Adrenal gland (tissue), 12 donors: ENCODE results near the gene HYOU1. TPM values are rescaled to one million over a fixed set of nuclear protein-coding genes. Genes with fewer than 3 reads are reported as not detected.

Source experiments
- DNase-seq, 7 donors: peaks; one replicate each; pipeline ENCODE4 v3.0.0-alpha.2; 2019 to 2020
- H3K27ac ChIP-seq, 5 donors: fragments of 200-600 bp; sonication (generic) in 4 of 5; 1 replicate in 3 of 5; 2 replicates in 2 of 5; pipeline versions ENCODE4 v1.5.1 to v1.8.0; 2016 to 2020; ENCODE audit warnings: mild to moderate bottlenecking in 1 of 5
- H3K27me3 ChIP-seq: fragments of 200-600 bp; 2 replicates; pipeline ENCODE4 v1.8.0; 2021
- H3K36me3 ChIP-seq, 2 donors: fragments of 200-600 bp; replicated peaks in 1 of 2; 1 replicate in 1 of 2; 2 replicates in 1 of 2; pipeline versions ENCODE4 v1.5.1 to v1.8.0; 2018 to 2022
- H3K4me1 ChIP-seq, 2 donors: fragments of 200-600 bp; replicated peaks in 1 of 2; 1 replicate in 1 of 2; 2 replicates in 1 of 2; pipeline versions ENCODE4 v1.5.1 to v1.8.0; 2018 to 2021
- H3K4me3 ChIP-seq, 4 donors: fragments of 200-600 bp; sonication (generic) in 3 of 4; one replicate each; pipeline ENCODE4 v1.5.1; 2016 to 2018
- H3K9me3 ChIP-seq, 3 donors: fragments of 200-600 bp; sonication (generic) in 1 of 3; replicated peaks in 1 of 3; 1 replicate in 2 of 3; 2 replicates in 1 of 3; pipeline versions ENCODE4 v1.5.1 to v1.8.0; 2016 to 2021
- POLR2A ChIP-seq, 2 donors: fragments of 450-650 bp; IDR thresholded peaks; one replicate each; pipeline ENCODE4 v1.6.1; 2017; ENCODE audit warnings: antibody characterized with exemption in 2 of 2, mild to moderate bottlenecking in 2 of 2, moderate library complexity in 1 of 2
- WGBS, 4 donors: extraction: QIAGEN DNeasy Blood & Tissue Kit in 2 of 4; methylation state at CpG; one replicate each; pipeline versions ENCODE4 v1.1.5 to v1.1.7; 2013 to 2017; 5-methylcytosine and 5-hydroxymethylcytosine counted together
- intact Hi-C, 2 donors: fragments of 100-400 bp; cut with DNase I; formaldehyde crosslinking; loops; one replicate each; pipeline versions ENCODE4 v1.14.1 to v1.15.0; 2022 to 2023
- polyA plus RNA-seq, 3 donors: library from polyadenylated mRNA; stranded (reverse); fragments of 200-250 nt in 2 of 3; fragments of 350-450 nt in 1 of 3; fragmentation: Illumina TruSeq in 1 of 3; extraction: RNeasy Lipid Tissue Mini Kit (QIAGEN cat#74804) in 1 of 3; gene quantifications; one replicate each; pipeline ENCODE4 v1.2.3, GENCODE V29; 2013 to 2014
- total RNA-seq, 9 donors: library from RNA; depleted of rRNA in 4 of 9; stranded (reverse); fragments of >200 nt in 4 of 9; fragments of 120-200 nt in 1 of 9; fragmentation: NEBNext Ultra II Directional in 1 of 9; extraction: Animal tissue kit (Norgen Biotek cat#: 25700) in 1 of 9; gene quantifications; one replicate each; pipeline versions ENCODE4 v1.1.0 to v1.2.4, GENCODE V29; 2013 to 2023
- TF ChIP-seq, protein P1 (sequence below), 6 experiments: fragments of 450-650 bp in 4 of 6; fragments of 200-600 bp in 2 of 6; sonication (generic) in 1 of 6; IDR thresholded peaks; 1 replicate in 5 of 6; 2 replicates in 1 of 6; pipeline versions ENCODE4 v1.5.1 to v1.8.0; 2016 to 2021; ENCODE audit warnings: antibody characterized with exemption in 6 of 6, mild to moderate bottlenecking in 2 of 6, moderate library complexity in 1 of 6
- donor health status: healthy with polysubstance abuse.
- donor health status: Bipolar disorder and iron deficiency.
- donor health status: DM: yes; HTN: yes; CAD: no.
- donor health status: DM: no; HTN: no; CAD: no.
- donor health status: DM: no; HTN: no; CAD: no.
- donor health status: DM: yes; HTN: yes; CAD: no.

The HYOU1 gene
- total and polyA plus RNA-seq, 12 donors, result 43.5 to 301 (median 69.3) TPM

DNA sequence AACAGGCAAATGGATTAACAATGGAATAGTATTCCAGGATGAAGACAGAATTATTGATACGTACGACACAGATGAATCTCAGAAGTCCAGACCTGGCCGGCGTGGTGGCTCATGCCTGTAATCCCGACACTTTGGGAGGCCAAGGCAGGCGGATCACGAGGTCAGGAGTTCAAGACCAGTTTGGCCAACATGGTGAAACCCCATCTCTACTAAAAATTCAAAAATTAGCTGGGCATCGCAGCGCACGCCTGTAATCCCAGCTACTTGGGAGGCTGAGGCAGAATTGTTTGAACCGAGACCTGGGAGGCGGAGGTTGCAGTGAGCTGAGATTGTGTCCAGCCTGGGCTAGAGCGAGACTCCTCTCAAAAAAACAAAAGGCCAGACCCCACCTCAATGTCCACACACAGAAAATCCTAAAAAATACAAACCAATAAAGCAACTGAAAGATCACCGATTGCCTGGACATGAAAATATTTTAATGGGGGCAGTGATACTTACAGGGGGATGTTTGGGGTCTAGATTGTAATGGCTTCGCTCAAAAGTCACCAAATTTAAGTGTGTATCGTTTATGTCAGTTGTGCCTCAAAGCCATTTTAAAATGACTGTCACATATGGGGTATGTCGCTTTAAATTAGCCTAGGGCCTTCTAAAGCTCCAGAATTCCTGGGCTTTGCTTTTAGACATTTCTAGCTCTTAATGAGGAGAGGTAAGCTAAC is 42.6 kb downstream of the HYOU1 start:
- Histone ChIP-seq H3K36me3 (peaks cover 0 to 61% of the 10 kb centered on the region in 2 donors), H3K27ac (no peak overlapping the region), H3K4me1 (peaks cover 15 to 19% of the 10 kb centered on the region in 2 donors), H3K9me3 (no peaks in the 10 kb centered on the region), H3K27me3 (no peaks in the 10 kb centered on the region), H3K4me3 (no peak overlapping the region)
- no peak for DNase-seq
- TF ChIP-seq POLR2A (IDR thresholded peaks at IDR 0.05), result no peak
- TF ChIP-seq, protein P1, sequence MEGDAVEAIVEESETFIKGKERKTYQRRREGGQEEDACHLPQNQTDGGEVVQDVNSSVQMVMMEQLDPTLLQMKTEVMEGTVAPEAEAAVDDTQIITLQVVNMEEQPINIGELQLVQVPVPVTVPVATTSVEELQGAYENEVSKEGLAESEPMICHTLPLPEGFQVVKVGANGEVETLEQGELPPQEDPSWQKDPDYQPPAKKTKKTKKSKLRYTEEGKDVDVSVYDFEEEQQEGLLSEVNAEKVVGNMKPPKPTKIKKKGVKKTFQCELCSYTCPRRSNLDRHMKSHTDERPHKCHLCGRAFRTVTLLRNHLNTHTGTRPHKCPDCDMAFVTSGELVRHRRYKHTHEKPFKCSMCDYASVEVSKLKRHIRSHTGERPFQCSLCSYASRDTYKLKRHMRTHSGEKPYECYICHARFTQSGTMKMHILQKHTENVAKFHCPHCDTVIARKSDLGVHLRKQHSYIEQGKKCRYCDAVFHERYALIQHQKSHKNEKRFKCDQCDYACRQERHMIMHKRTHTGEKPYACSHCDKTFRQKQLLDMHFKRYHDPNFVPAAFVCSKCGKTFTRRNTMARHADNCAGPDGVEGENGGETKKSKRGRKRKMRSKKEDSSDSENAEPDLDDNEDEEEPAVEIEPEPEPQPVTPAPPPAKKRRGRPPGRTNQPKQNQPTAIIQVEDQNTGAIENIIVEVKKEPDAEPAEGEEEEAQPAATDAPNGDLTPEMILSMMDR (IDR thresholded peaks at IDR 0.05), result no peak
- intact Hi-C loops, result no loop called here
- WGBS, 4 donors, result 92 to 97% (median 95%) methylated on average over 17 of the region's 17 CpGs

GRCh38 chr11:119012629-119013170 is 44.3 kb downstream of the HYOU1 start:
- Histone ChIP-seq H3K36me3 (peaks cover 0 to 66% of the 10 kb centered on the region in 2 donors), H3K27ac (no peak overlapping the region), H3K9me3 (no peaks in the 10 kb centered on the region), H3K27me3 (no peaks in the 10 kb centered on the region), H3K4me3 (no peak overlapping the region), H3K4me1 (peaks cover 13 to 19% of the 10 kb centered on the region in 2 donors)
- no peak for DNase-seq
- WGBS, 4 donors, result 80 to 86% (median 84%) methylated on average over 3 of the region's 3 CpGs
- intact Hi-C loops, result no loop called here
- TF ChIP-seq POLR2A (IDR thresholded peaks at IDR 0.05), result no peak
- TF ChIP-seq, protein P1 (IDR thresholded peaks at IDR 0.05), result no peak

- Histone ChIP-seq H3K4me1 (peaks cover 4 to 11% of the 10 kb centered on the region in 2 donors), H3K9me3 (no peaks in the 10 kb centered on the region), H3K36me3 (peaks cover 0 to 77% of the 10 kb centered on the region in 2 donors), H3K4me3 (no peak overlapping the region), H3K27me3 (no peaks in the 10 kb centered on the region), H3K27ac (no peak overlapping the region)
- no peak for TF ChIP-seq POLR2A (IDR thresholded peaks at IDR 0.05)
- TF ChIP-seq, protein P1 (IDR thresholded peaks at IDR 0.05), result no peak
- DNase-seq, result no peak
- 81 to 86% (median 85%) methylated on average over 5 to 6 of the region's 6 CpGs for WGBS, 4 donors
- intact Hi-C loops, result no loop called here
Measured at GRCh38 chr11:119011476-119012053, 45.4 kb downstream of the HYOU1 start.

DNA sequence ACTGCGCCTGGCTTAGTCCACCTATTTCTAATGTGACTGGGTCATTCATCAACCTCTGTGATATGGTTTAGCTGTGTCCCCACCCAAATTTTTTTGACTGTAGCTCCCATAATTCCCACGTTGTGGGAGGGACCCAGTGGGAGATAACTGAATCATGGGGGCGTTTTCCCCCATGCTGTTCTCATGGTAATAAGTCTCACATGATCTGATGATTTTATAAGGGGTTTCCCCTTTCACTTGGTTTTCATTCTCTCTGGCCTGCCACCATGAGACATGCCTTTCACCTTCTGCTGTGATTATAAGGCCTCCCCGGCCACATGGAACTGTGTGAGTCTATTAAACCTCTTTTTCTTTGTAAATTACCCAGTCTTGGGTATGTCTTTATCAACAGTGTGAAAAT is 50.3 kb downstream of the HYOU1 start:
- WGBS, 4 donors, result 90 to 94% (median 92%) methylated on average over 4 of the region's 4 CpGs
- intact Hi-C loops, result no loop called here
- H3K9me3 ChIP-seq, result no peaks in the 10 kb centered on the region
- DNase-seq, result no peak
- H3K36me3 ChIP-seq, result peaks cover 0 to 68% of the 10 kb centered on the region in 2 donors
- H3K4me3 ChIP-seq, result no peak overlapping the region
- no peak overlapping the region for H3K27ac ChIP-seq
- H3K4me1 ChIP-seq, result no peaks in the 10 kb centered on the region
- no peak for TF ChIP-seq POLR2A (IDR thresholded peaks at IDR 0.05)
- TF ChIP-seq, protein P1 (IDR thresholded peaks at IDR 0.05), result no peak
- no peaks in the 10 kb centered on the region for H3K27me3 ChIP-seq
